Measurements from ENCODE around the gene DLK2.

The DLK2 gene

GRCh38 chr6:43447604-43448003, 7.7 kb downstream of the DLK2 start:
- no peak overlapping the region for H3K27ac ChIP-seq
- no peak overlapping the region for H3K4me3 ChIP-seq
- no peak for TF ChIP-seq CTCF (IDR thresholded peaks at IDR 0.05)
- DNase-seq (ENCODE audit: low spot score): no peak

GRCh38 chr6:43445576-43445975, 9.8 kb downstream of the DLK2 start:
- TF ChIP-seq CTCF (IDR thresholded peaks at IDR 0.05): no peak
- Histone ChIP-seq H3K4me3 (no peak overlapping the region), H3K27ac (no peak overlapping the region)
- DNase-seq (ENCODE audit: low spot score): no peak

- DNase-seq (ENCODE audit: low spot score): no peak
- Histone ChIP-seq H3K27ac (no peak overlapping the region), H3K4me3 (no peak overlapping the region)
- no peak for TF ChIP-seq CTCF (IDR thresholded peaks at IDR 0.05)
These were observed 10.8 kb downstream of the DLK2 start for GRCh38 chr6:43444582-43444981.

GRCh38 chr6:43444036-43444435, 11.3 kb downstream of the DLK2 start:
- DNase-seq (ENCODE audit: low spot score): no peak
- no peak overlapping the region for H3K27ac ChIP-seq
- no peak overlapping the region for H3K4me3 ChIP-seq
- no peak for TF ChIP-seq CTCF (IDR thresholded peaks at IDR 0.05)

GRCh38 chr6:43442935-43443334, 12.4 kb downstream of the DLK2 start:
- H3K27ac ChIP-seq: no peak overlapping the region
- TF ChIP-seq CTCF (IDR thresholded peaks at IDR 0.05): no peak

GRCh38 chr6:43437700-43438099, 17.6 kb downstream of the DLK2 start:
- H3K27ac ChIP-seq: peak overlapping the region in 1 of 2 donors; percentile 5
- DNase-seq (ENCODE audit: low spot score): no peak
- TF ChIP-seq CTCF (IDR thresholded peaks at IDR 0.05): no peak
- H3K4me3 ChIP-seq: no peak overlapping the region

More at GRCh38 chr6:43442935-43443334, 12.4 kb downstream of the DLK2 start:
- no peak for DNase-seq (ENCODE audit: low spot score)
- H3K4me3 ChIP-seq: no peak overlapping the region

- Histone ChIP-seq H3K27ac (peak overlapping the region; percentile 36 to 75), H3K4me3 (no peak overlapping the region)
- DNase-seq (ENCODE audit: low spot score): no peak
- no peak for TF ChIP-seq CTCF (IDR thresholded peaks at IDR 0.05)
These were observed 18.6 kb downstream of the DLK2 start for GRCh38 chr6:43436577-43437282.
